HG03097 (cell line): Measurements from ENCODE around the gene DDX43.
"Not testable (repeated sequence)": the region's sequence is repeated elsewhere in the genome, so short reads cannot be mapped to it uniquely, and the experiment has no call there.

Experiments
- ATAC-seq: cut with Tn5 transposase; IDR thresholded peaks from one replicate; pipeline ENCODE4 v1.9.1; 2021; ENCODE audit not compliant: unreplicated experiment, low FRiP score

The DDX43 gene

GRCh38 chr6:73394577-73395354 lies at the start of gene DDX43:
TSS of gene DDX43 (plus strand) at chr6:73394828. CDS start at chr6:73394906, 78 bp downstream.
- ATAC-seq, result no peak

DNA sequence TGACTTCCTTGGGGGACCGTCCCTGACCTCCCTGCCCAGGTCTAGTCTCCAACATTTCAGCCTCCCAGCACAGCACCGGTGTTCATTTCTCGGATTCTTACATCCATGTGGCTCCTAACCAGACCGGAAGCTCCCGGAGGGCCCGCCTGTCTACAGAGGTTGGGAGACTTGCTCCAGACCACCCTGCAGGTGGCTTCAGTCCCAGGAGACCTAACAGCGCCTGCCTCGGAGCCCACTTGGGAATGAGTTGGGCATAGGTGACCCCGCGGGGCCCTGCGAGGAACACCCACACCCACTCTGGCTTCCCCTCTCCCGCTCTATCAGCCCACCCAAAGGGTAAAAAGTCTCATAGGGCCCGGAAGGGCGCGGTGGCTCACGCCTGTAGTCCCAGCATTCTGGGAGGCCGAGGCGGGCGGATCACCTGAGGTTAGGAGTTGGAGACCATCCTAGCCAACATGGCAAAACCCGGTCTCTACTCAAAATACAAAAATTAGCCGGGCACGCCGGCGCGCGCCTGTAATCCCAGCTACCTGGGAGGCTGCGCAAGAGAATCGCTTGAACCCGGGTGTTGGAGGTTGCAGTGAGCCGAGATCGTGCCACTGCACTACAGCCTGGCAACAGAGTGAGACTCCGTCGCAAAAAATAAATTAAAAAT lies 46.0 kb upstream of the DDX43 start:
- no peak for ATAC-seq

- no peak for ATAC-seq
Measured at GRCh38 chr6:73349311-73349710, 45.3 kb upstream of the DDX43 start.

DNA sequence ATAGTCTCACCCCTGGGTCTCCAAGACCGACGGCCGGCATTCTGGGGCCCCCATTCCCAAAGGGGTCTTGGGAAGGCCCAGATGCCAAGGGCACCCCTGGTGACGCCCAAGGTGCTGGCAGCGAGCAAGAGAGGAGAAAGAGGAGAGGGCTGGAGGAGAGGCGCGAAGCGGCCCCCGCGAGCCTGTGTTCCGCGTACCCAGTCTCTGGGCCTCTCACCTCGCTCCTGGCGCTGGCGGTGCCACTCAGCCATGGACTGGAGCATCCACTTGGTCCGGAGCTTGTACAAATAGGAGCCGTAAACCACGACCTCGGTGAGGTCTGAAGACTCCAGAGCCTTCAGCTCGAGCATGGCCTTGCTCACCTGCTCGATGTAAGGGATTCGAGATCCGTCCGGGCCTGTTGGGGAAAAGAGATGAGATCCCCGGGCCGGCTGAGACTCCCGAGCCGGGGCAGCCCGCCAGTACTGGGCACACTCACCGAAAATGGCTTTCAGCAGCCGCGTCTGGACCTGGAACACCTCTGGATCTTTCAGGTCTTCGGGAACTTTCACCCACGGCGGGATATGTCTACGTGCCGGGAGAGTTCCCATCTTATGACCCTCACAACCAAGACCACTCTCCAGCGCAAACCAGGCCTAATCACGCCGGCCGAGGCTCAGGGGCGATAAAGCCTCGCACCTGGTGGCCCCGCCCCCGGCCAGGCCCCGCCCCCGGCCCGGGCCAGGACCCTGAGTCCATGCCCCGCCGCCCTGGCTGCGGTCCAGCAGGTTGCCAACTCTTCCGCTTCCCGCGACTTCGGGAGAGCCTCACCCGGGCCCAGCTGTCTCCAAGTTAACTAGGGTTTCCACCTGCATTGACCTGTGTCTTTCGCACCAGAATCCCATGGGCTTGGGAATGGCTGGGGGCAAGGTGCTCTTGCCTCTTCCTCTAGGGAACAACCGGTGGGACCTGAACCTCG lies 40.7 kb upstream of the DDX43 start, which contains the start of gene DPPA5:
TSS of gene DPPA5 (minus strand) at position 641 of the 958 bp plus-strand sequence. CDS start at position 590, 51 bp downstream.
- ATAC-seq, result no peak

GRCh38 chr6:73362358-73362757 lies 32.3 kb upstream of the DDX43 start, which contains the start of gene KHDC3L:
TSS of gene KHDC3L (plus strand) at chr6:73362658. CDS start at chr6:73362730, 72 bp downstream.
- no peak for ATAC-seq

DNA sequence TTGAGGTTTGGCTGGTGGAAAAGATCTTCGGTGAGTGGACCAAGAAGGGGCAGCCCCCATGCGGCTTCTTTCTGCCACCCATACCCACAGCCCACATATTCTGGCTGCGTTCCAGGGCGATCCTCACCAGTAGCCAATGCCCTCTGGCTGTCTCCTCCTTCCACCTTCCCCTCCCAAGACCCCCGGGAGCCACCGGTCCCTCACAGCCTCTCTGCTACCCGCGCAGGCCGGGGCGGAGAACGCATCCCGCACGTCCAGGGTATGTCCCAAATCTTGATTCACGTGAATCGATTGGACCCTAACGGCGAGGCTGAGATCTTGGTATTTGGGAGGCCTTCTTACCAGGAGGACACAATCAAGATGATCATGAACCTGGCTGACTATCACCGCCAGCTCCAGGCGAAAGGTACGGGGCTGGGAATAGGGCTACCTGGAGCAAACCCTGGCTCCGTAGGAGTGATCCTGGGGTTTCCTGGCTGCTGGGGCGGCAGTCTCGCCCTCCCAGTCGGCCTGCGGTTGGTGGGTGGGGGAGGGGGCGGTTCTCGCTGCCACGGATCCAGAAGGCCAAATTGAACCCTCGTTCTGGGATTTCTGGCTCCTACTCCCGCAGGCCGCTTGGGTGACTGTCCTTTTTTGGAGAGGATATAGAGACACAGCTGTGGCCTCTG lies 31.6 kb upstream of the DDX43 start:
- no peak for ATAC-seq

GRCh38 chr6:73363537-73363875 lies 31.1 kb upstream of the DDX43 start:
- ATAC-seq, result no peak

GRCh38 chr6:73364121-73364520 lies 30.5 kb upstream of the DDX43 start:
- ATAC-seq, result no peak

GRCh38 chr6:73364549-73364948 lies 30.1 kb upstream of the DDX43 start:
- no peak for ATAC-seq

GRCh38 chr6:73367761-73368355 lies 26.8 kb upstream of the DDX43 start:
- no peak for ATAC-seq

- ATAC-seq, result no peak
Measured at GRCh38 chr6:73368675-73369074, 26.0 kb upstream of the DDX43 start.

- ATAC-seq, result no peak
Measured at GRCh38 chr6:73369157-73369556, 25.5 kb upstream of the DDX43 start.

- ATAC-seq, result no peak
Measured at GRCh38 chr6:73369563-73369962, 25.1 kb upstream of the DDX43 start, which contains the start of gene OOEP. TSS of gene OOEP (minus strand) at chr6:73369897. CDS start at chr6:73369792, 105 bp downstream.

- ATAC-seq, result no peak
Measured at GRCh38 chr6:73371984-73372383, 22.6 kb upstream of the DDX43 start.

DNA sequence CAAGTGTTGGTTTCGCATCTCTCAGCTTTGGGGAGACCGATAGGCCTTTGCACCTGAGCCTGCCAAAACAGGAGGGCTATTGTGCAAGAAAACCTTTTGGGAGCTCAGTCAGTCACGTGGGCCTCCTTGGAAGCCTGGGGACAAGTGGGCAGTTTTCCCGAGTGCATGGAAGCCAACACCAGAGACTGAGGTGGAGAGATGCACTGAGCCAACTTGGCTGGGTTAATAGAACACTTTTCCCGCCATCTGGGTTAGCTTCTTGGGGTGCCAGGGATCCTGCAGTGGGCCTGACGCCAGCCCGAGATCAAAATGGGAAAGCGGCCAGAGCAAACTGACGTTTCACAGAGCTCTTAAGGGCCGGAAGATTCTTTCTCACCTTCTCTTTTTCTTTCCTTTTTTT lies 22.1 kb upstream of the DDX43 start:
- ATAC-seq, result no peak

- ATAC-seq, result no peak
Measured at GRCh38 chr6:73375216-73375615, 19.4 kb upstream of the DDX43 start.

- no peak for ATAC-seq
Measured at GRCh38 chr6:73377225-73377624, 17.4 kb upstream of the DDX43 start.

GRCh38 chr6:73381531-73381930 lies 13.1 kb upstream of the DDX43 start:
- ATAC-seq, result not testable (repeated sequence)

DNA sequence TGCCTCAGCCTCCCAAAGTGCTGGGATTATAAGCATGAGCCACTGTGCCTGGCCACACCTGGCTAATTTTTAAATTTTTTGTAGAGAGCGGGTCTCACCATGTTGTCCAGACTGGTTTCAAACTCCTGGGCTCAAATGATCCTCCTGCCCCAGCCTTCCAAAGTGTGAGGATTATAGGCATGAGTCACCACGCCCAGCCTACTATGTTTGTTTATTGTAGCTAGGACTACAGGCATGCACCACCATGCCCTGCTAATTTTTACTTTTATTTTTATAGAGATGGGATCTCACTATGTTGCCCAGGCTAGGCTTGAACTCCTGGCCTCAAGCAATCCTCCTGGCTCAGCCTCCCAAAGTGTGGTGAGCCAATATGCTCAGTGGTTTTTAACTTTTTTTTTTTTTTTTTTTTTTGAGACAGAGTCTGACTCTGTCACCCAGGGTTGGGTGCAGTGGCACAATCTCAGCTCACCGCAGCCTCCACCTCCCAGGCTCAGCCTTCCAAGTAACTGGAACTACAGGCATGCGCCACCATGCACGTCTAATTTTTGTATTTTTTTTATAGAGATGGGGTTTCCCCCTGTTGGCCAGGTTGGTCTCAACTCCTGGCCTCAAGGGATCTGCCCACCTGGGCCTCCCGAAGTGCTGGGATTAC lies 12.0 kb upstream of the DDX43 start:
- ATAC-seq, result no peak
